ENCODE data around the gene TRPM7.
"Not testable (repeated sequence)": the region's sequence is repeated elsewhere in the genome, so short reads cannot be mapped to it uniquely, and the experiment has no call there.

The TRPM7 gene

GRCh38 chr15:50653156-50653743 is 33.3 kb downstream of the TRPM7 start:
- no peak for DNase-seq

GRCh38 chr15:50652671-50653070 is 33.9 kb downstream of the TRPM7 start:
- DNase-seq: no peak

GRCh38 chr15:50641318-50641717 is 45.3 kb downstream of the TRPM7 start:
- DNase-seq: no peak

GRCh38 chr15:50636146-50636545 is 50.5 kb downstream of the TRPM7 start:
- no peak for DNase-seq

GRCh38 chr15:50633653-50634052 is 52.9 kb downstream of the TRPM7 start:
- DNase-seq: no peak

GRCh38 chr15:50628421-50628820 is 58.2 kb downstream of the TRPM7 start:
- DNase-seq: no peak

- DNase-seq: no peak
Measured at GRCh38 chr15:50627351-50628055, 59.1 kb downstream of the TRPM7 start.

- DNase-seq: no peak
Measured at GRCh38 chr15:50624616-50625168, 61.9 kb downstream of the TRPM7 start.

- not testable (repeated sequence) for DNase-seq
Measured at GRCh38 chr15:50622361-50622943, 64.1 kb downstream of the TRPM7 start.

GRCh38 chr15:50616960-50617359 is 69.6 kb downstream of the TRPM7 start:
- not testable (repeated sequence) for DNase-seq

- DNase-seq: not testable (repeated sequence)
Measured at GRCh38 chr15:50616554-50616953, 70.0 kb downstream of the TRPM7 start.

GRCh38 chr15:50613600-50613999 is 73.0 kb downstream of the TRPM7 start:
- no peak for DNase-seq

- DNase-seq: no peak
Measured at GRCh38 chr15:50607129-50607528, 79.5 kb downstream of the TRPM7 start.

GRCh38 chr15:50605462-50605861 is 81.1 kb downstream of the TRPM7 start:
- DNase-seq: no peak

GRCh38 chr15:50602028-50602427 is 84.6 kb downstream of the TRPM7 start:
- DNase-seq: not testable (repeated sequence)

- DNase-seq: no peak
Measured at GRCh38 chr15:50594311-50594710, 92.3 kb downstream of the TRPM7 start.

GRCh38 chr15:50593761-50594160 is 92.8 kb downstream of the TRPM7 start:
- DNase-seq: no peak

- DNase-seq: no peak
Measured at GRCh38 chr15:50590288-50590687, 96.3 kb downstream of the TRPM7 start.

- no peak for DNase-seq
Measured at GRCh38 chr15:50577492-50577891, 109.1 kb downstream of the TRPM7 start.

GRCh38 chr15:50576166-50576565 is 110.4 kb downstream of the TRPM7 start:
- DNase-seq: no peak

GRCh38 chr15:50573842-50574241 is 112.8 kb downstream of the TRPM7 start:
- DNase-seq: not testable (repeated sequence)

GRCh38 chr15:50563756-50564155 is 122.8 kb downstream of the TRPM7 start:
- no peak for DNase-seq

GRCh38 chr15:50562735-50563640 is 123.6 kb downstream of the TRPM7 start:
- DNase-seq: no peak

Measured in NCI-H2081 treated with DMSO at 0.1 percent for 48 hours (cell line).